Glutamatergic neuron (in vitro differentiated cells): ENCODE data around the gene ZNF19. TPM values are rescaled to one million over a fixed set of nuclear protein-coding genes. Genes with fewer than 3 reads are reported as not detected.

ENCODE experiments used
- total RNA-seq: library from RNA; stranded (reverse); fragmentation: NEBNext Ultra II Directional; extraction: Animal tissue kit (Norgen Biotek cat#: 25700); gene quantifications from one replicate; pipeline ENCODE4 v1.2.1, GENCODE V29; 2021; ENCODE audit not compliant: unreplicated experiment

The ZNF19 gene
- total RNA-seq, 1 donor from 2014 or later, result 9.3 TPM

Other genes with a start within 250 kb of the ZNF19 start
- 14.7 TPM for gene CMTR2, start 199.9 kb downstream of the ZNF19 start, total RNA-seq
- 0.39 TPM for gene CALB2, start 130.6 kb downstream of the ZNF19 start, total RNA-seq
- gene TLE7, start 47.3 kb downstream of the ZNF19 start, total RNA-seq, result not detected
- gene ZNF23, start 27.1 kb downstream of the ZNF19 start, total RNA-seq, result 17.3 TPM
- not detected for gene CHST4, start 37.1 kb upstream of the ZNF19 start, total RNA-seq
- gene TAT, start 87.8 kb upstream of the ZNF19 start, total RNA-seq, result not detected
- 0.25 TPM for gene MARVELD3, start 136.9 kb upstream of the ZNF19 start, total RNA-seq
- 8.1 TPM for gene PHLPP2, start 235.4 kb upstream of the ZNF19 start, total RNA-seq